ENCODE measurements around the gene OLFML2A.
A peak's percentile ranks its signal among the peaks of the same experiment; 100 is the strongest.

OLFML2A gene

GRCh38 chr9:124852121-124852828, 75.3 kb downstream of the OLFML2A start:
- no peak for DNase-seq (ENCODE audit: low read depth in 2 of 2, low spot score in 1 of 2)

- peak; percentile 56 to 59 for DNase-seq (ENCODE audit: low read depth in 2 of 2, low spot score in 1 of 2)
Measured at GRCh38 chr9:124852829-124853531, 76.0 kb downstream of the OLFML2A start, which contains the start of gene WDR38. Gene WDR38, plus strand, starts transcription at chr9:124853460. Its CDS starts 72 bp downstream, at chr9:124853532.

GRCh38 chr9:124853605-124854143, 76.7 kb downstream of the OLFML2A start:
- no peak for DNase-seq (ENCODE audit: low read depth in 2 of 2, low spot score in 1 of 2)

GRCh38 chr9:124854161-124854560, 77.2 kb downstream of the OLFML2A start:
- no peak for DNase-seq (ENCODE audit: low read depth in 2 of 2, low spot score in 1 of 2)

- DNase-seq (ENCODE audit: low read depth in 2 of 2, low spot score in 1 of 2), result no peak
Measured at GRCh38 chr9:124854822-124855221, 77.9 kb downstream of the OLFML2A start.

GRCh38 chr9:124855566-124855943, 78.6 kb downstream of the OLFML2A start:
- no peak for DNase-seq (ENCODE audit: low read depth in 2 of 2, low spot score in 1 of 2)

- no peak for DNase-seq (ENCODE audit: low read depth in 2 of 2, low spot score in 1 of 2)
Measured at GRCh38 chr9:124855944-124856765, 79.2 kb downstream of the OLFML2A start.

- no peak for DNase-seq (ENCODE audit: low read depth in 2 of 2, low spot score in 1 of 2)
Measured at GRCh38 chr9:124857533-124858162, 80.7 kb downstream of the OLFML2A start.

- no peak for DNase-seq (ENCODE audit: low read depth in 2 of 2, low spot score in 1 of 2)
Measured at GRCh38 chr9:124858330-124859046, 81.6 kb downstream of the OLFML2A start.

- no peak for DNase-seq (ENCODE audit: low read depth in 2 of 2, low spot score in 1 of 2)
Measured at GRCh38 chr9:124859803-124860581, 83.1 kb downstream of the OLFML2A start.

- no peak for DNase-seq (ENCODE audit: low read depth in 2 of 2, low spot score in 1 of 2)
Measured at GRCh38 chr9:124860582-124861341, 83.8 kb downstream of the OLFML2A start.

GRCh38 chr9:124861342-124862229, 84.7 kb downstream of the OLFML2A start, which contains the start of the genes ARPC5L and RPL35:
Gene ARPC5L, plus strand, starts transcription at chr9:124862130. Its CDS starts 7,161 bp downstream, at chr9:124869291.
Gene RPL35, minus strand, starts transcription at chr9:124861957. Its CDS starts 45 bp downstream, at chr9:124861912.
- DNase-seq (ENCODE audit: low read depth in 2 of 2, low spot score in 1 of 2), result peak; percentile 82 to 92

GRCh38 chr9:124863371-124863871, 86.5 kb downstream of the OLFML2A start:
- no peak for DNase-seq (ENCODE audit: low read depth in 2 of 2, low spot score in 1 of 2)
